H1 (cell line): ENCODE results near the gene PIGS. TPM values are rescaled to one million over a fixed set of nuclear protein-coding genes. Genes with fewer than 3 reads are reported as not detected.

ENCODE experiments used
- CTCF ChIA-PET: fragments of 300-600 bp; sonication (Branson Sonifier 250); formaldehyde crosslinking; loops from one replicate; lab custom pipeline; 2021; ENCODE audit not compliant: partially characterized antibody; lab: Charles Lee
- POLR2A ChIA-PET: fragments of 300-600 bp; sonication (Branson Sonifier 250); formaldehyde crosslinking; loops from one replicate; lab custom pipeline; 2021; ENCODE audit warnings: inconsistent platforms; ENCODE audit not compliant: partially characterized antibody; lab: Charles Lee
- DNase-seq, 2 experiments: peaks; one replicate each; pipeline versions ENCODE4 v3.0.0 to v3.0.0-alpha.2; 2010 to 2022; ENCODE audit warnings: low spot score in 2 of 2, low read depth in 1 of 2, mixed read lengths in 1 of 2
- FAIRE-seq: peaks from 2 replicates; lab custom pipeline; 2011; peaks lifted over from hg19 to GRCh38; lab: Jason Lieb, UNC
- H2AFZ ChIP-seq: 2 replicates; pipeline ENCODE4 v1.8.1; 2012; ENCODE audit warnings: low read length, inconsistent platforms
- H2AK5ac ChIP-seq: 2 replicates; pipeline ENCODE4 v1.6.1; 2013; ENCODE audit warnings: low read depth, low read length
- H2BK120ac ChIP-seq: replicated peaks from 2 replicates; pipeline ENCODE3; 2013; ENCODE audit warnings: low read depth, low read length, inconsistent platforms
- H2BK12ac ChIP-seq: 2 replicates; pipeline ENCODE4 v1.6.1; 2013; ENCODE audit warnings: low read depth, low read length
- H2BK15ac ChIP-seq: 2 replicates; pipeline ENCODE4 v1.6.1; 2013; ENCODE audit warnings: low read length
- H2BK20ac ChIP-seq: 2 replicates; pipeline ENCODE4 v1.6.1; 2013; ENCODE audit warnings: low read length
- H2BK5ac ChIP-seq: 2 replicates; pipeline ENCODE4 v1.6.1; 2013; ENCODE audit warnings: low read depth, low read length
- H3K14ac ChIP-seq: 2 replicates; pipeline ENCODE4 v1.6.1; 2013; ENCODE audit warnings: inconsistent platforms; ENCODE audit not compliant: insufficient read length
- H3K18ac ChIP-seq: 2 replicates; pipeline ENCODE4 v1.6.1; 2013; ENCODE audit warnings: low read length; ENCODE audit errors: extremely low read depth
- H3K23ac ChIP-seq: 2 replicates; pipeline ENCODE4 v1.6.1; 2013; ENCODE audit warnings: inconsistent platforms; ENCODE audit not compliant: insufficient read length
- H3K23me2 ChIP-seq: 2 replicates; pipeline ENCODE4 v1.6.1; 2013; ENCODE audit warnings: low read depth, low read length
- H3K27ac ChIP-seq: 2 replicates; pipeline ENCODE4 v1.6.1; 2011; ENCODE audit warnings: low read depth, low read length, inconsistent platforms
- H3K27me3 ChIP-seq, 4 experiments: replicated peaks in 1 of 4; 1 replicate in 1 of 4; 2 replicates in 3 of 4; pipeline versions ENCODE4 v1.6.1 to v1.8.1; 2011 to 2013; ENCODE audit warnings: low read length in 3 of 4, mild to moderate bottlenecking in 3 of 4, inconsistent platforms in 2 of 4, mixed read lengths in 2 of 4, moderate library complexity in 1 of 4; ENCODE audit not compliant: control insufficient read depth in 3 of 4, insufficient read depth in 3 of 4; ENCODE audit errors: extremely low read depth in 1 of 4
- H3K36me3 ChIP-seq, 4 experiments: 2 replicates each; pipeline versions ENCODE4 v1.6.1 to v1.8.1; 2011 to 2013; ENCODE audit warnings: mild to moderate bottlenecking in 4 of 4, low read length in 3 of 4, moderate library complexity in 2 of 4, control low read depth in 1 of 4, inconsistent platforms in 1 of 4; ENCODE audit not compliant: insufficient read depth in 4 of 4, control insufficient read depth in 2 of 4
- H3K4ac ChIP-seq: replicated peaks from 2 replicates; pipeline ENCODE3; 2013; ENCODE audit warnings: low read length, low read depth, mixed read lengths, inconsistent platforms; ENCODE audit not compliant: insufficient read length
- H3K4me1 ChIP-seq, 4 experiments: replicated peaks in 1 of 4; 1 replicate in 1 of 4; 2 replicates in 3 of 4; pipeline versions ENCODE4 v1.6.1 to v1.8.1; 2011 to 2013; ENCODE audit warnings: low read length in 3 of 4, inconsistent platforms in 2 of 4, mixed read lengths in 1 of 4; ENCODE audit not compliant: insufficient read depth in 4 of 4, control insufficient read depth in 3 of 4
- H3K4me2 ChIP-seq, 2 experiments: 2 replicates each; pipeline versions ENCODE4 v1.6.1 to v1.8.1; 2011 to 2013; ENCODE audit warnings: low read depth in 2 of 2, low read length in 2 of 2, control low read depth in 1 of 2, inconsistent platforms in 1 of 2, mild to moderate bottlenecking in 1 of 2; ENCODE audit not compliant: insufficient read depth in 1 of 2
- H3K4me3 ChIP-seq, 4 experiments: fragments of 200-600, 300-600 bp in 1 of 4; sonication (generic), shearing (Covaris generic), sonication (Bioruptor Twin) in 1 of 4; 2 replicates each; pipeline versions ENCODE4 v1.5.1 to v1.8.1; 2011 to 2016; ENCODE audit warnings: low read length in 4 of 4, low read depth in 3 of 4, control low read depth in 2 of 4, inconsistent platforms in 2 of 4, mild to moderate bottlenecking in 2 of 4, mixed read lengths in 1 of 4, moderate library complexity in 1 of 4; ENCODE audit not compliant: insufficient read depth in 2 of 4; ENCODE audit errors: extremely low read depth in 1 of 4
- H3K56ac ChIP-seq: replicated peaks from 2 replicates; pipeline ENCODE3; 2013; ENCODE audit warnings: low read depth, mild to moderate bottlenecking, mixed read lengths, low read length, inconsistent platforms; ENCODE audit not compliant: insufficient read length
- H3K79me1 ChIP-seq: 2 replicates; pipeline ENCODE4 v1.6.1; 2013; ENCODE audit warnings: low read depth, low read length, control low read depth
- H3K79me2 ChIP-seq, 2 experiments: 2 replicates each; pipeline versions ENCODE4 v1.6.1 to v1.8.1; 2012 to 2013; ENCODE audit warnings: low read length in 2 of 2, mild to moderate bottlenecking in 2 of 2, inconsistent platforms in 1 of 2; ENCODE audit not compliant: insufficient read depth in 2 of 2, control insufficient read depth in 1 of 2
- H3K9ac ChIP-seq, 4 experiments: replicated peaks in 1 of 4; 1 replicate in 1 of 4; 2 replicates in 3 of 4; pipeline versions ENCODE4 v1.6.1 to v1.8.1; 2011 to 2013; ENCODE audit warnings: low read depth in 3 of 4, low read length in 3 of 4, control low read depth in 2 of 4, mild to moderate bottlenecking in 2 of 4, moderate library complexity in 2 of 4, inconsistent platforms in 1 of 4; ENCODE audit errors: extremely low read depth in 1 of 4
- H3K9me3 ChIP-seq, 2 experiments: 2 replicates each; pipeline versions ENCODE4 v1.6.1 to v1.8.1; 2012 to 2013; ENCODE audit warnings: mild to moderate bottlenecking in 2 of 2, moderate library complexity in 2 of 2, control low read depth in 1 of 2, inconsistent platforms in 1 of 2, low read depth in 1 of 2, low read length in 1 of 2, mixed read lengths in 1 of 2; ENCODE audit not compliant: insufficient read depth in 2 of 2
- H4K20me1 ChIP-seq, 2 experiments: replicated peaks in 1 of 2; 2 replicates each; pipeline versions ENCODE3 to v1.8.1; 2011 to 2013; ENCODE audit warnings: inconsistent platforms in 2 of 2, low read length in 2 of 2, mild to moderate bottlenecking in 1 of 2; ENCODE audit not compliant: insufficient read depth in 2 of 2, control insufficient read depth in 1 of 2
- H4K5ac ChIP-seq: 2 replicates; pipeline ENCODE4 v1.6.1; 2013; ENCODE audit warnings: low read length, low read depth, mixed read lengths, inconsistent platforms; ENCODE audit not compliant: insufficient read length
- H4K8ac ChIP-seq: 2 replicates; pipeline ENCODE4 v1.8.0; 2013; ENCODE audit warnings: mild to moderate bottlenecking, moderate library complexity, low read length, inconsistent platforms; ENCODE audit not compliant: insufficient read depth; ENCODE audit errors: extremely low read depth
- H4K91ac ChIP-seq: replicated peaks from 2 replicates; pipeline ENCODE3; 2013; ENCODE audit warnings: low read length, mixed read lengths, inconsistent platforms; ENCODE audit not compliant: insufficient read length
- BRCA1 ChIP-seq: IDR thresholded peaks from 2 replicates; pipeline ENCODE4 v1.6.1; 2012; ENCODE audit warnings: low read depth, low read length, improper control_type of control experiment
- CBX5 ChIP-seq: fragments of 300-800, 300-1000 bp; sonication (generic); IDR thresholded peaks from 2 replicates; pipeline ENCODE4 v1.7.1; 2016; ENCODE audit warnings: antibody characterized with exemption, low read length, low read depth
- CEBPB ChIP-seq: IDR thresholded peaks from 2 replicates; pipeline ENCODE4 v1.6.1; 2012; ENCODE audit warnings: low read depth, low read length
- CHD1 ChIP-seq: IDR thresholded peaks from 2 replicates; pipeline ENCODE4 v1.6.1; 2012; ENCODE audit warnings: low read depth, low read length, improper control_type of control experiment
- CTCF ChIP-seq, 3 experiments: IDR thresholded peaks; 1 replicate in 2 of 3; 2 replicates in 1 of 3; pipeline versions ENCODE4 v1.5.1 to v1.6.1; 2011; ENCODE audit warnings: low read length in 3 of 3, mild to moderate bottlenecking in 3 of 3, inconsistent platforms in 2 of 3, low read depth in 1 of 3, moderate library complexity in 1 of 3; ENCODE audit not compliant: insufficient read depth in 1 of 3; ENCODE audit errors: control extremely low read depth in 1 of 3
- EZH2 ChIP-seq: fragments of 200-600 bp; sonication (generic); IDR thresholded peaks from 2 replicates; pipeline ENCODE4 v1.7.1; 2012; ENCODE audit warnings: low read depth, mild to moderate bottlenecking, moderate library complexity, low read length, inconsistent platforms; ENCODE audit not compliant: severe bottlenecking
- HDAC6 ChIP-seq: IDR thresholded peaks from one replicate; pipeline ENCODE4 v1.7.1; 2012; ENCODE audit warnings: low read depth, mild to moderate bottlenecking, inconsistent platforms, low read length, moderate library complexity
- KDM5A ChIP-seq: fragments of 200-600 bp; IDR thresholded peaks from 2 replicates; pipeline ENCODE4 v1.7.1; 2012; ENCODE audit warnings: mild to moderate bottlenecking, low read length, inconsistent platforms, mixed read lengths
- SAP30 ChIP-seq: fragments of 300-600 bp; sonication (generic); IDR thresholded peaks from 2 replicates; pipeline ENCODE4 v1.7.1; 2012; ENCODE audit warnings: low read length, moderate library complexity, mild to moderate bottlenecking, inconsistent platforms; ENCODE audit not compliant: insufficient read depth, insufficient replicate concordance
- SIN3A ChIP-seq, 2 experiments: IDR thresholded peaks in 1 of 2; conservative IDR thresholded peaks in 1 of 2; 2 replicates each; pipeline ENCODE4 v1.6.1; 2011 to 2012; ENCODE audit warnings: low read length in 2 of 2, improper control_type of control experiment in 1 of 2, low read depth in 1 of 2, mild to moderate bottlenecking in 1 of 2
- SIX5 ChIP-seq: IDR thresholded peaks from 2 replicates; pipeline ENCODE4 v1.6.1; 2011; ENCODE audit warnings: mild to moderate bottlenecking, low read depth, low read length
- SRF ChIP-seq: IDR thresholded peaks from 2 replicates; pipeline ENCODE4 v1.6.1; 2011; ENCODE audit warnings: mild to moderate bottlenecking, low read depth, low read length, moderate library complexity
- YY1 ChIP-seq: IDR thresholded peaks from 2 replicates; pipeline ENCODE4 v1.6.1; 2011; ENCODE audit warnings: low read depth, mild to moderate bottlenecking, low read length
- WGBS, 2 experiments: shearing (Covaris generic) in 1 of 2; methylation state at CpG; one replicate each; pipeline versions ENCODE4 v1.1.6 to v1.1.7; 2013 to 2015; ENCODE audit warnings: low lambda C conversion rate in 2 of 2, mixed read lengths in 2 of 2, inconsistent platforms in 1 of 2, low coverage in 1 of 2, missing lambda C conversion rate in 1 of 2; ENCODE audit not compliant: insufficient replicate concordance in 2 of 2, insufficient coverage in 1 of 2, insufficient read length in 1 of 2; ENCODE audit errors: extremely low coverage in 1 of 2, missing lambda C conversion rate in 1 of 2; 5-methylcytosine and 5-hydroxymethylcytosine counted together
- polyA plus RNA-seq, 7 experiments: library from polyadenylated mRNA; depleted of rRNA in 3 of 7; stranded (reverse) in 5 of 7; unstranded in 2 of 7; fragments of >200 nt in 5 of 7; fragments of 200-250 nt in 2 of 7; gene quantifications; 1 replicate in 5 of 7; 2 replicates in 1 of 7; 4 replicates in 1 of 7; pipeline versions ENCODE4 v1.2.1 to v1.2.3, GENCODE V29; 2011 to 2013; ENCODE audit warnings: missing spikeins in 2 of 7, mixed read lengths in 2 of 7
- total RNA-seq: library from RNA; stranded (reverse); fragmentation: NEBNext Ultra II Directional; extraction: Animal tissue kit (Norgen Biotek cat#: 25700); gene quantifications from 2 replicates; pipeline ENCODE4 v1.2.1, GENCODE V29; 2021

Gene PIGS
- total and polyA plus RNA-seq, 2 of the 8 experiments (the other 6 are each of a cell fraction or from before 2014, with no cell fraction given): 44.3 to 50.6 TPM

GRCh38 chr17:28518132-28518531 lies 53.2 kb downstream of the PIGS start:
- CTCF ChIA-PET: no interaction called here
- Histone ChIP-seq H3K27ac (no peak overlapping the region), H3K23me2 (no peaks in the 10 kb centered on the region), H2BK15ac (no peak overlapping the region), H3K79me1 (no peaks in the 10 kb centered on the region), H3K4ac (no peak overlapping the region), H3K27me3 (no peaks in the 10 kb centered on the region), H2BK20ac (no peak overlapping the region), H4K20me1 (no peaks in the 10 kb centered on the region), H2BK12ac (no peak overlapping the region), H4K91ac (no peak overlapping the region), H4K5ac (no peak overlapping the region), H3K4me3 (no peak overlapping the region), H3K79me2 (no peaks in the 10 kb centered on the region), H2AK5ac (no peak overlapping the region), H3K9ac (no peak overlapping the region), H3K36me3 (no peaks in the 10 kb centered on the region), H3K56ac (no peak overlapping the region), H3K18ac (no peak overlapping the region), H3K9me3 (no peaks in the 10 kb centered on the region), H3K4me2 (no peak overlapping the region), H2BK5ac (no peak overlapping the region), H2AFZ (no peak overlapping the region), H2BK120ac (no peak overlapping the region), H3K14ac (no peak overlapping the region), H4K8ac (no peak overlapping the region), H3K23ac (no peak overlapping the region), H3K4me1 (peaks cover 0 to 12% (median 4%) of the 10 kb centered on the region in 4 experiments; a peak in 3 of 7 replicates)
- DNase-seq (no peak), FAIRE-seq (no peak)
- WGBS, 2 experiments: 95% methylated on average over 6 of the region's 6 CpGs; no CpG with 5 or more reads in 1 of the 2 experiments
- POLR2A ChIA-PET: no interaction called here
- TF ChIP-seq KDM5A (no peak), SAP30 (no peak), HDAC6 (no peak), EZH2 (no peak), SIN3A (conservative IDR thresholded peaks at IDR 0.05 in 1 of 2, IDR thresholded peaks at IDR 0.05 in 1 of 2; ENCODE audit: low read depth in 1 of 2, low read length in 2 of 2) (no peak), CHD1 (no peak), SIX5 (no peak), YY1 (no peak), CBX5 (no peak), CEBPB (no peak), BRCA1 (no peak), SRF (no peak), CTCF (IDR thresholded peaks at IDR 0.05; ENCODE audit: control extremely low read depth in 1 of 3, insufficient read depth in 1 of 3, low read depth in 1 of 3, low read length in 3 of 3) (no peak)
